Smooth muscle cell (in vitro differentiated cells): Measurements from ENCODE around the gene RFT1. TPM values are rescaled to one million over a fixed set of nuclear protein-coding genes. Genes with fewer than 3 reads are reported as not detected.

Source experiments
- DNase-seq: peaks from one replicate; lab custom pipeline; 2025; ENCODE audit not compliant: unreplicated experiment; lab: John Stamatoyannopoulos, UW
- H2AFZ ChIP-seq: fragments of 200-600 bp; sonication (generic); 2 replicates; pipeline ENCODE4 v1.6.0; 2016; ENCODE audit warnings: antibody characterized with exemption, low read depth, mild to moderate bottlenecking
- H3F3A ChIP-seq: fragments of 200-600 bp; sonication (generic); 2 replicates; pipeline ENCODE4 v1.6.0; 2017; ENCODE audit warnings: antibody characterized with exemption, low read depth
- H3K27ac ChIP-seq: fragments of 200-600 bp; sonication (generic); 2 replicates; pipeline ENCODE4 v1.5.1; 2016; ENCODE audit warnings: low read depth, mild to moderate bottlenecking
- H3K27me3 ChIP-seq: fragments of 200-600 bp; sonication (generic); 2 replicates; pipeline ENCODE4 v1.6.1; 2016; ENCODE audit warnings: low read depth, mild to moderate bottlenecking
- H3K36me3 ChIP-seq: fragments of 200-600 bp; sonication (generic); 2 replicates; pipeline ENCODE4 v1.5.1; 2016; ENCODE audit warnings: low read depth
- H3K4me1 ChIP-seq: fragments of 200-600 bp; sonication (generic); 2 replicates; pipeline ENCODE4 v1.5.1; 2016; ENCODE audit warnings: low read depth
- H3K4me2 ChIP-seq: fragments of 200-600 bp; sonication (generic); 2 replicates; pipeline ENCODE4 v1.6.0; 2016; ENCODE audit warnings: mild to moderate bottlenecking
- H3K4me3 ChIP-seq: fragments of 200-600 bp; sonication (generic); 2 replicates; pipeline ENCODE4 v1.5.1; 2016; ENCODE audit warnings: mild to moderate bottlenecking
- H3K79me2 ChIP-seq: fragments of 200-600 bp; sonication (generic); 2 replicates; pipeline ENCODE4 v1.6.0; 2016; ENCODE audit warnings: low read depth, mild to moderate bottlenecking
- H3K9ac ChIP-seq: fragments of 200-600 bp; sonication (generic); 2 replicates; pipeline ENCODE4 v1.6.0; 2016; ENCODE audit warnings: low read depth
- H3K9me3 ChIP-seq: fragments of 200-600 bp; sonication (generic); replicated peaks from 2 replicates; pipeline ENCODE4 v1.5.1; 2016; ENCODE audit warnings: low read depth
- H4K20me1 ChIP-seq: fragments of 200-600 bp; sonication (generic); 2 replicates; pipeline ENCODE4 v1.6.0; 2016; ENCODE audit warnings: low read depth
- CTCF ChIP-seq: fragments of 200-600 bp; sonication (generic); IDR thresholded peaks from 2 replicates; pipeline ENCODE4 v1.5.1; 2017; ENCODE audit warnings: borderline replicate concordance, mild to moderate bottlenecking, antibody characterized with exemption; ENCODE audit not compliant: insufficient read depth, poor library complexity, severe bottlenecking
- WGBS: methylation state at CpG from one replicate; pipeline ENCODE4 v1.1.7; 2016; ENCODE audit warnings: low lambda C conversion rate; 5-methylcytosine and 5-hydroxymethylcytosine counted together
- polyA plus RNA-seq: library from polyadenylated mRNA; unstranded; fragments of >200 nt; fragmentation: Nextera tagmentation; extraction: Ambion mirVana; gene quantifications from 2 replicates; pipeline ENCODE4 v1.2.1, GENCODE V29; 2016
- total RNA-seq: library from RNA; depleted of rRNA; stranded (reverse); fragments of >200 nt; gene quantifications from 2 replicates; pipeline ENCODE4 v1.2.3, GENCODE V29; 2014

Gene RFT1
- total and polyA plus RNA-seq, 2 experiments from 2014 or later = 13.3 to 25.7 TPM

GRCh38 chr3:53140847-53141845 is 10.9 kb upstream of the RFT1 start:
- Histone ChIP-seq H2AFZ (no peak overlapping the region), H3K27ac (no peak overlapping the region), H3F3A (no peaks in the 10 kb centered on the region)

GRCh38 chr3:53139906-53140846 is 9.9 kb upstream of the RFT1 start:
- no peak overlapping the region for H2AFZ ChIP-seq

More at GRCh38 chr3:53140847-53141845, 10.9 kb upstream of the RFT1 start:
- no peak for DNase-seq
- Histone ChIP-seq H3K4me1 (no peaks in the 10 kb centered on the region), H3K27me3 (no peaks in the 10 kb centered on the region), H4K20me1 (no peaks in the 10 kb centered on the region), H3K9me3 (no peaks in the 10 kb centered on the region), H3K9ac (no peak overlapping the region), H3K79me2 (no peaks in the 10 kb centered on the region), H3K4me3 (no peak overlapping the region), H3K4me2 (no peak overlapping the region), H3K36me3 (no peaks in the 10 kb centered on the region)
- TF ChIP-seq CTCF = no peak
- 74% methylated on average over 6 of the region's 6 CpGs for WGBS

GRCh38 chr3:53137835-53138446 is 7.7 kb upstream of the RFT1 start:
- Histone ChIP-seq H3K36me3 (no peaks in the 10 kb centered on the region), H3K4me1 (no peaks in the 10 kb centered on the region), H2AFZ (no peak overlapping the region), H3K9ac (no peak overlapping the region), H3K79me2 (no peaks in the 10 kb centered on the region), H3K9me3 (no peaks in the 10 kb centered on the region), H3F3A (no peaks in the 10 kb centered on the region), H3K27me3 (no peaks in the 10 kb centered on the region), H3K4me3 (no peak overlapping the region), H3K27ac (no peak overlapping the region), H3K4me2 (no peak overlapping the region), H4K20me1 (no peaks in the 10 kb centered on the region)
- TF ChIP-seq CTCF = no peak
- no peak for DNase-seq
- WGBS = 92% methylated on average over 4 of the region's 4 CpGs

More at GRCh38 chr3:53139906-53140846, 9.9 kb upstream of the RFT1 start:
- no peak for TF ChIP-seq CTCF
- Histone ChIP-seq H3K4me3 (no peak overlapping the region), H3K9ac (no peak overlapping the region), H4K20me1 (no peaks in the 10 kb centered on the region), H3K4me1 (no peaks in the 10 kb centered on the region), H3K27ac (no peak overlapping the region), H3F3A (no peaks in the 10 kb centered on the region), H3K9me3 (no peaks in the 10 kb centered on the region), H3K36me3 (no peaks in the 10 kb centered on the region), H3K79me2 (no peaks in the 10 kb centered on the region), H3K27me3 (no peaks in the 10 kb centered on the region), H3K4me2 (no peak overlapping the region)
- no peak for DNase-seq
- WGBS = 64% methylated on average over 6 of the region's 6 CpGs
